WTC11 (cell line): ENCODE data around the gene CUL1. TPM values are rescaled to one million over a fixed set of nuclear protein-coding genes. Genes with fewer than 3 reads are reported as not detected.

ENCODE experiments used
- ATAC-seq: fragments of 200-7000 bp; cut with Tn5 transposase; 2 replicates; pipeline ENCODE4 v1.10.0; 2021; ENCODE audit warnings: mild to moderate bottlenecking, moderate library complexity
- CTCF ChIA-PET: fragments of 300-600 bp; sonication (Branson Sonifier 250); formaldehyde crosslinking; loops from one replicate; lab custom pipeline; 2021; ENCODE audit warnings: antibody characterized with exemption; lab: Charles Lee
- POLR2A ChIA-PET: fragments of 350-600 bp; sonication (Branson Sonifier 250); formaldehyde crosslinking; loops from one replicate; lab custom pipeline; 2021; ENCODE audit warnings: antibody characterized with exemption; lab: Charles Lee
- DNase-seq: peaks from one replicate; pipeline ENCODE4 v3.0.0; 2021; ENCODE audit warnings: low spot score
- H3K27ac Mint-ChIP-seq: 2 replicates; pipeline ENCODE4 v1.8.0; 2021; ENCODE audit warnings: mixed read lengths
- H3K27me3 Mint-ChIP-seq: 2 replicates; pipeline ENCODE4 v1.8.0; 2021; ENCODE audit warnings: low read depth, mild to moderate bottlenecking, moderate library complexity, mixed read lengths
- H3K36me3 Mint-ChIP-seq: 2 replicates; pipeline ENCODE4 v1.8.0; 2021; ENCODE audit warnings: mixed read lengths
- H3K4me1 Mint-ChIP-seq: 2 replicates; pipeline ENCODE4 v1.8.0; 2022; ENCODE audit warnings: mixed read lengths
- H3K4me3 Mint-ChIP-seq: 2 replicates; pipeline ENCODE4 v1.8.0; 2021; ENCODE audit warnings: mild to moderate bottlenecking, moderate library complexity, mixed read lengths
- H3K9me3 Mint-ChIP-seq: 2 replicates; pipeline ENCODE4 v1.8.0; 2021; ENCODE audit warnings: mixed read lengths
- AR ChIP-seq: fragments of 250-450 bp; sonication (Bioruptor Pico); IDR thresholded peaks from 2 replicates; pipeline ENCODE4 v1.9.0; 2021; ENCODE audit warnings: mild to moderate bottlenecking
- ATF1 ChIP-seq: sonication (generic); formaldehyde crosslinking; IDR thresholded peaks from 2 replicates; pipeline ENCODE4 v1.8.1; 2023; ENCODE audit warnings: mild to moderate bottlenecking, moderate library complexity, missing genetic modification reagents
- FOXP1 ChIP-seq: sonication (generic); formaldehyde crosslinking; IDR thresholded peaks from 2 replicates; pipeline ENCODE4 v1.8.0; 2022; ENCODE audit warnings: missing genetic modification reagents, mild to moderate bottlenecking, moderate library complexity, borderline replicate concordance
- GABPB1 ChIP-seq: sonication (generic); formaldehyde crosslinking; IDR thresholded peaks from 2 replicates; pipeline ENCODE4 v1.8.1; 2023; ENCODE audit warnings: mild to moderate bottlenecking, missing genetic modification reagents
- JAZF1 ChIP-seq: fragments of 250-450 bp; sonication (Bioruptor Pico); IDR thresholded peaks from 2 replicates; pipeline ENCODE4 v1.9.0; 2021; ENCODE audit warnings: moderate library complexity, mild to moderate bottlenecking, inconsistent platforms
- KAT7 ChIP-seq: sonication (generic); formaldehyde crosslinking; IDR thresholded peaks from 2 replicates; pipeline ENCODE4 v1.8.1; 2023; ENCODE audit warnings: missing genetic modification reagents, mild to moderate bottlenecking, borderline replicate concordance
- NFE2L1 ChIP-seq: sonication (generic); formaldehyde crosslinking; IDR thresholded peaks from 2 replicates; pipeline ENCODE4 v1.8.1; 2023; ENCODE audit warnings: missing genetic modification reagents
- NR1H2 ChIP-seq: sonication (generic); formaldehyde crosslinking; IDR thresholded peaks from 2 replicates; pipeline ENCODE4 v1.9.0; 2021; ENCODE audit warnings: mild to moderate bottlenecking, moderate library complexity, missing genetic modification reagents
- PRRX2 ChIP-seq: fragments of 250-450 bp; sonication (Bioruptor Pico); IDR thresholded peaks from 2 replicates; pipeline ENCODE4 v1.8.0; 2021; ENCODE audit warnings: mild to moderate bottlenecking
- TEAD1 ChIP-seq: sonication (generic); formaldehyde crosslinking; IDR thresholded peaks from 2 replicates; pipeline ENCODE4 v1.8.0; 2022; ENCODE audit warnings: mild to moderate bottlenecking, missing genetic modification reagents
- ZNF317 ChIP-seq: sonication (generic); formaldehyde crosslinking; IDR thresholded peaks from 2 replicates; pipeline ENCODE4 v1.8.1; 2023; ENCODE audit warnings: low read depth, mild to moderate bottlenecking, moderate library complexity, missing genetic modification reagents, borderline replicate concordance
- ZNF396 ChIP-seq: fragments of 250-450 bp; sonication (Bioruptor Pico); IDR thresholded peaks from 2 replicates; pipeline ENCODE4 v1.8.0; 2021; ENCODE audit warnings: mild to moderate bottlenecking, moderate library complexity, borderline replicate concordance
- ZNF671 ChIP-seq: fragments of 250-450 bp; sonication (Bioruptor Pico); IDR thresholded peaks from 2 replicates; pipeline ENCODE4 v1.8.0; 2021; ENCODE audit warnings: mild to moderate bottlenecking
- total RNA-seq: library from RNA; stranded (reverse); gene quantifications from 3 replicates; pipeline ENCODE4 v1.2.3, GENCODE V29; 2021
- TF ChIP-seq, protein P1 (sequence below): sonication (generic); formaldehyde crosslinking; IDR thresholded peaks from 2 replicates; pipeline ENCODE4 v1.8.1; 2022; ENCODE audit warnings: low read depth, mild to moderate bottlenecking, moderate library complexity, missing genetic modification reagents, borderline replicate concordance
- TF ChIP-seq, protein P2 (sequence below): sonication (generic); formaldehyde crosslinking; IDR thresholded peaks from 2 replicates; pipeline ENCODE4 v1.8.0; 2022; ENCODE audit warnings: mild to moderate bottlenecking, missing genetic modification reagents
- TF ChIP-seq, protein P3 (sequence below): sonication (generic); formaldehyde crosslinking; IDR thresholded peaks from 2 replicates; pipeline ENCODE4 v1.8.0; 2023; ENCODE audit warnings: missing genetic modification reagents
- TF ChIP-seq, protein P4 (sequence below): sonication (generic); formaldehyde crosslinking; IDR thresholded peaks from 2 replicates; pipeline ENCODE4 v1.8.1; 2023; ENCODE audit warnings: mild to moderate bottlenecking, missing genetic modification reagents
- TF ChIP-seq, protein P5 (sequence below): sonication (generic); formaldehyde crosslinking; IDR thresholded peaks from 2 replicates; pipeline ENCODE4 v1.8.0; 2022; ENCODE audit warnings: missing genetic modification reagents

Gene CUL1
- total RNA-seq, 1 experiment from 2014 or later, result 50.5 TPM

DNA sequence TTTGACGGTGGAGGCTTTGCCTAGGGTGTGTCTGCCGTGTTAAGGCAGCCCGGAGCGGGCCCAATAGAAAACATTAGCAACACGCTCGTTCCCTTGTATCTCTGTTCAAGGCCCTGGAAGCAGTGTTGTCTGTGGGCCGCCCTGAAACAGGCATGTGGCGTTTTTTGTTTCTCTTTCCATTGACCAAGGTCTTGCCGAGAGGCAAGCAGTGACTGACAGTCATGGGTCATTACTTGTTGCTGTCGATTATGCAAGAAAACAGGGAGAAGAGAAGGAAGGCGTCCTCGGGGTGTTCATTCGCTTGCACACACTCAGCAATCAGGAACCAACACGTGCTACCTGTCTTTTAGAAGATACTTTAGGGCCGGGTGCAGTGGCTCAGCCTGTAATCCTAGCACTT is 92.8 kb downstream of the CUL1 start (continued):
- TF ChIP-seq, protein P1, sequence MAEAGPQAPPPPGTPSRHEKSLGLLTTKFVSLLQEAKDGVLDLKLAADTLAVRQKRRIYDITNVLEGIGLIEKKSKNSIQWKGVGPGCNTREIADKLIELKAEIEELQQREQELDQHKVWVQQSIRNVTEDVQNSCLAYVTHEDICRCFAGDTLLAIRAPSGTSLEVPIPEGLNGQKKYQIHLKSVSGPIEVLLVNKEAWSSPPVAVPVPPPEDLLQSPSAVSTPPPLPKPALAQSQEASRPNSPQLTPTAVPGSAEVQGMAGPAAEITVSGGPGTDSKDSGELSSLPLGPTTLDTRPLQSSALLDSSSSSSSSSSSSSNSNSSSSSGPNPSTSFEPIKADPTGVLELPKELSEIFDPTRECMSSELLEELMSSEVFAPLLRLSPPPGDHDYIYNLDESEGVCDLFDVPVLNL (CRISPR knock-in tag), result no peak
- TF ChIP-seq ZNF396 (CRISPR knock-in tag) (no peak), FOXP1 (no peak), ZNF671 (no peak), AR (CRISPR knock-in tag) (no peak), NR1H2 (CRISPR knock-in tag) (no peak), KAT7 (CRISPR knock-in tag) (no peak)

DNA sequence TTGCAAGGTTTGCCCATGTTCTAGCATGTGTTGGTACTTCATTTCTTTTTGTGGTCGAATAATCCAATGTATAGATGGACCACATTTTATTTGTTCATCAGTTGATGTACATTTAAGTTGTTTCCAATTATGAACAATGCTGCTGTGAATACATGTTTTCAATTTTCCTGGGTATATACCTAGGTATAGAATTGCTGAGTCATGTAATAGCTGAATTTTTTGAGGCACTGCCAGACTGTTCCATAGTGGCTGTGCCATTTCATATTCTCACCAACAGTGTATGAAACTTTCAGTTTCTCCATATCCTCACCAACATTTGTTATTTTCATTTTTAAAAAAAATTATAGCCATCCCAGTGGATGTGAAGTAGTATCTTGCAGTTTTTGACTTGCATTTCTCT is 94.9 kb downstream of the CUL1 start:
- Mint-ChIP-seq H3K36me3 (peaks cover 87% of the 10 kb centered on the region), H3K27me3 (no peaks in the 10 kb centered on the region), H3K27ac (peak overlapping the region; percentile 11; the same call in 1 of the 2 replicates), H3K4me3 (no peak overlapping the region), H3K4me1 (peaks cover 12% of the 10 kb centered on the region)
- DNase-seq, result no peak
- POLR2A ChIA-PET, result no interaction called here
- TF ChIP-seq, protein P2, sequence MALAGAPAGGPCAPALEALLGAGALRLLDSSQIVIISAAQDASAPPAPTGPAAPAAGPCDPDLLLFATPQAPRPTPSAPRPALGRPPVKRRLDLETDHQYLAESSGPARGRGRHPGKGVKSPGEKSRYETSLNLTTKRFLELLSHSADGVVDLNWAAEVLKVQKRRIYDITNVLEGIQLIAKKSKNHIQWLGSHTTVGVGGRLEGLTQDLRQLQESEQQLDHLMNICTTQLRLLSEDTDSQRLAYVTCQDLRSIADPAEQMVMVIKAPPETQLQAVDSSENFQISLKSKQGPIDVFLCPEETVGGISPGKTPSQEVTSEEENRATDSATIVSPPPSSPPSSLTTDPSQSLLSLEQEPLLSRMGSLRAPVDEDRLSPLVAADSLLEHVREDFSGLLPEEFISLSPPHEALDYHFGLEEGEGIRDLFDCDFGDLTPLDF, result no peak
- no peak for TF ChIP-seq PRRX2
- TF ChIP-seq, all 79 proteins: peak for 0
- H3K9me3 Mint-ChIP-seq, result peaks cover 9% of the 10 kb centered on the region
- CTCF ChIA-PET, result no interaction called here
- no peak for ATAC-seq

GRCh38 chr7:148794476-148794875 is 95.8 kb downstream of the CUL1 start:
- DNase-seq, result no peak
- ChIA-PET POLR2A (no interaction called here), CTCF (no interaction called here)
- H3K36me3 Mint-ChIP-seq, result peaks cover 88% of the 10 kb centered on the region
- H3K9me3 Mint-ChIP-seq, result peaks cover 15% of the 10 kb centered on the region
- H3K4me1 Mint-ChIP-seq, result peaks cover 21% of the 10 kb centered on the region
- no peak overlapping the region for H3K4me3 Mint-ChIP-seq
- H3K27ac Mint-ChIP-seq, result no peak overlapping the region
- H3K27me3 Mint-ChIP-seq, result no peaks in the 10 kb centered on the region
- TF ChIP-seq JAZF1 (CRISPR knock-in tag) (no peak), GABPB1 (no peak)
- TF ChIP-seq, protein P3, sequence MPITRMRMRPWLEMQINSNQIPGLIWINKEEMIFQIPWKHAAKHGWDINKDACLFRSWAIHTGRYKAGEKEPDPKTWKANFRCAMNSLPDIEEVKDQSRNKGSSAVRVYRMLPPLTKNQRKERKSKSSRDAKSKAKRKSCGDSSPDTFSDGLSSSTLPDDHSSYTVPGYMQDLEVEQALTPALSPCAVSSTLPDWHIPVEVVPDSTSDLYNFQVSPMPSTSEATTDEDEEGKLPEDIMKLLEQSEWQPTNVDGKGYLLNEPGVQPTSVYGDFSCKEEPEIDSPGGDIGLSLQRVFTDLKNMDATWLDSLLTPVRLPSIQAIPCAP, result no peak
- no peak for ATAC-seq

DNA sequence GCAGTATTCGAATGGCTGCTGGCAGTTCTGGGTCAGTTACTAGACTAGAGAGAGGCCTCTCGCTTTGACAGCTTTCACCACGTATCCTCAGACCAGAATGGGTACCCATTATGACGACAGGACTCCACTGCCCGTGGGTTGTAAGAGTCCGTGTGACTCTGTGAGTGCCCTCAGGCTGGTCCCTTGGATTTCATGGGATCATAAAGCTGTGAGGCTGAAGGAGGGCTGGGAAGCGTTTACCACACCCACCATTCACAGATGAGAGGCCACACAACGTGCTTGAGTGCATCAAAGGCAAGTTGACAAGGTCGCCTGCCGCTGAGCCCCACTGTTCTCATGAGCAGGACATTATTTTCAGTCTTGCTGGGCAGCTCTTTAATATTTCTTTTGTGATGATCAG is 98.1 kb downstream of the CUL1 start:
- Mint-ChIP-seq H3K27me3 (no peaks in the 10 kb centered on the region), H3K4me3 (no peak overlapping the region), H3K27ac (no peak overlapping the region), H3K4me1 (peaks cover 38% of the 10 kb centered on the region), H3K36me3 (peaks cover 74% of the 10 kb centered on the region), H3K9me3 (peaks cover 15% of the 10 kb centered on the region)
- POLR2A ChIA-PET, result no interaction called here
- CTCF ChIA-PET, result no interaction called here
- ATAC-seq (no peak), DNase-seq (no peak)
- TF ChIP-seq, protein P2, result no peak
- TF ChIP-seq NFE2L1 (CRISPR knock-in tag) (no peak), ZNF317 (CRISPR knock-in tag) (no peak), ZNF396 (CRISPR knock-in tag) (no peak), PRRX2 (no peak), FOXP1 (no peak), ATF1 (no peak), TEAD1 (no peak)
- TF ChIP-seq, protein P4, sequence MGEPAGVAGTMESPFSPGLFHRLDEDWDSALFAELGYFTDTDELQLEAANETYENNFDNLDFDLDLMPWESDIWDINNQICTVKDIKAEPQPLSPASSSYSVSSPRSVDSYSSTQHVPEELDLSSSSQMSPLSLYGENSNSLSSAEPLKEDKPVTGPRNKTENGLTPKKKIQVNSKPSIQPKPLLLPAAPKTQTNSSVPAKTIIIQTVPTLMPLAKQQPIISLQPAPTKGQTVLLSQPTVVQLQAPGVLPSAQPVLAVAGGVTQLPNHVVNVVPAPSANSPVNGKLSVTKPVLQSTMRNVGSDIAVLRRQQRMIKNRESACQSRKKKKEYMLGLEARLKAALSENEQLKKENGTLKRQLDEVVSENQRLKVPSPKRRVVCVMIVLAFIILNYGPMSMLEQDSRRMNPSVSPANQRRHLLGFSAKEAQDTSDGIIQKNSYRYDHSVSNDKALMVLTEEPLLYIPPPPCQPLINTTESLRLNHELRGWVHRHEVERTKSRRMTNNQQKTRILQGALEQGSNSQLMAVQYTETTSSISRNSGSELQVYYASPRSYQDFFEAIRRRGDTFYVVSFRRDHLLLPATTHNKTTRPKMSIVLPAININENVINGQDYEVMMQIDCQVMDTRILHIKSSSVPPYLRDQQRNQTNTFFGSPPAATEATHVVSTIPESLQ (CRISPR knock-in tag), result no peak
- TF ChIP-seq, protein P5, sequence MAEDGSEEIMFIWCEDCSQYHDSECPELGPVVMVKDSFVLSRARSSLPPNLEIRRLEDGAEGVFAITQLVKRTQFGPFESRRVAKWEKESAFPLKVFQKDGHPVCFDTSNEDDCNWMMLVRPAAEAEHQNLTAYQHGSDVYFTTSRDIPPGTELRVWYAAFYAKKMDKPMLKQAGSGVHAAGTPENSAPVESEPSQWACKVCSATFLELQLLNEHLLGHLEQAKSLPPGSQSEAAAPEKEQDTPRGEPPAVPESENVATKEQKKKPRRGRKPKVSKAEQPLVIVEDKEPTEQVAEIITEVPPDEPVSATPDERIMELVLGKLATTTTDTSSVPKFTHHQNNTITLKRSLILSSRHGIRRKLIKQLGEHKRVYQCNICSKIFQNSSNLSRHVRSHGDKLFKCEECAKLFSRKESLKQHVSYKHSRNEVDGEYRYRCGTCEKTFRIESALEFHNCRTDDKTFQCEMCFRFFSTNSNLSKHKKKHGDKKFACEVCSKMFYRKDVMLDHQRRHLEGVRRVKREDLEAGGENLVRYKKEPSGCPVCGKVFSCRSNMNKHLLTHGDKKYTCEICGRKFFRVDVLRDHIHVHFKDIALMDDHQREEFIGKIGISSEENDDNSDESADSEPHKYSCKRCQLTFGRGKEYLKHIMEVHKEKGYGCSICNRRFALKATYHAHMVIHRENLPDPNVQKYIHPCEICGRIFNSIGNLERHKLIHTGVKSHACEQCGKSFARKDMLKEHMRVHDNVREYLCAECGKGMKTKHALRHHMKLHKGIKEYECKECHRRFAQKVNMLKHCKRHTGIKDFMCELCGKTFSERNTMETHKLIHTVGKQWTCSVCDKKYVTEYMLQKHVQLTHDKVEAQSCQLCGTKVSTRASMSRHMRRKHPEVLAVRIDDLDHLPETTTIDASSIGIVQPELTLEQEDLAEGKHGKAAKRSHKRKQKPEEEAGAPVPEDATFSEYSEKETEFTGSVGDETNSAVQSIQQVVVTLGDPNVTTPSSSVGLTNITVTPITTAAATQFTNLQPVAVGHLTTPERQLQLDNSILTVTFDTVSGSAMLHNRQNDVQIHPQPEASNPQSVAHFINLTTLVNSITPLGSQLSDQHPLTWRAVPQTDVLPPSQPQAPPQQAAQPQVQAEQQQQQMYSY, result no peak
